Effector memory CD8-positive, alpha-beta T cell (primary cell): ENCODE measurements around the gene ASXL1.

Experiments used
- ATAC-seq: fragments of 150-1000 bp; cut with Tn5 transposase; replicated peaks from 2 replicates; pipeline ENCODE4 v1.10.0; 2021; ENCODE audit warnings: mild to moderate bottlenecking, moderate library complexity
- DNase-seq, 3 experiments: peaks; one replicate each; pipeline ENCODE4 v3.0.0; 2021
- H3K27ac Mint-ChIP-seq, 2 donors: one replicate each; pipeline ENCODE4 v1.8.0; 2022; ENCODE audit warnings: mild to moderate bottlenecking in 2 of 2, mixed read lengths in 2 of 2, moderate library complexity in 2 of 2
- H3K27me3 Mint-ChIP-seq, 2 donors: one replicate each; pipeline ENCODE4 v1.8.0; 2022; ENCODE audit warnings: mixed read lengths in 2 of 2
- H3K36me3 Mint-ChIP-seq: one replicate; pipeline ENCODE4 v1.8.0; 2022; ENCODE audit warnings: mild to moderate bottlenecking, moderate library complexity, mixed read lengths; ENCODE audit not compliant: insufficient read depth
- H3K4me1 Mint-ChIP-seq, 2 donors: one replicate each; pipeline ENCODE4 v1.8.0; 2022; ENCODE audit warnings: low read depth in 2 of 2, mixed read lengths in 2 of 2
- H3K4me3 Mint-ChIP-seq, 2 donors: one replicate each; pipeline ENCODE4 v1.8.0; 2022; ENCODE audit warnings: mild to moderate bottlenecking in 2 of 2, mixed read lengths in 2 of 2, moderate library complexity in 2 of 2
- H3K9me3 Mint-ChIP-seq, 2 donors: one replicate each; pipeline ENCODE4 v1.8.0; 2022; ENCODE audit warnings: mixed read lengths in 2 of 2

ASXL1 gene

DNA sequence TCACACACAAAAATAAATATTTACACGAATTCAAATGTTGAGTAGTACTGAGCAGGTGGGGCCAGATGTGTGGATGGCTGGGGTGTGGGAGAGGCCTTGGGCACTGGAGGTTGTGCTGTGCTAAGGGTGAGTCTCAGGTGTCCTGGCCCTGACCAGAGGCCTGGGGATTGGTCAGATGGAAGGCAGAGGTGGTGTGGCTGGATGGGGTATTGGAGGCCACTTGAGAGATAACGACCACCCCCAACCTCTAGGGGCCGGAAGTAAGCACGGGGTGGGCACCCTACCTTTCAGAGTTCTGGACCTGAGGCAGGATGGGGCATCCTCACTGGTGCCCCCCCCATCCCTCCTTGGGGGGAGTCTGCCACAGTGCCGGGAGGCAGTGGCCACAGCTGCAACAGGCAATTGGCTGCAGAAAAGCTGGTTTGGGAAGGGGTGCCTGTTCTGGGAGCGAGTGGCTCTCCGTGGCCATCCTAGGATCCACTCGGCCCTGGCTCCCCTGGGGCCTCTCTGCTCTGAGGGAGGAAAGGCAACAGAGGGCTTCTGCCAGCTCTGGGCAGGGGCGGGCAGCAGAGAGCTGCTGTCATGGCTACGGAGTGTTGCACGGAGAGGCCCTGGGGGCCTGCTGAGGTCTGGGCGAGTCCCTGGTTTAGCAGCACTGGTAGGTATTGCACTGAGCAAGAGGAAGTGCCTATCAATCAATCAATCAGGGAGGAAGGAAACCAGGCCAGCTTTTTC is 87.6 kb downstream of the ASXL1 start:
- DNase-seq, result no peak
- Mint-ChIP-seq H3K9me3 (no peaks in the 10 kb centered on the region), H3K27me3 (no peaks in the 10 kb centered on the region), H3K27ac (peak overlapping the region; percentile 63 to 76), H3K4me1 (peaks cover 16 to 36% of the 10 kb centered on the region in 2 donors), H3K36me3 (peaks cover 45% of the 10 kb centered on the region), H3K4me3 (no peak overlapping the region)
- peak; percentile 61 for ATAC-seq

DNA sequence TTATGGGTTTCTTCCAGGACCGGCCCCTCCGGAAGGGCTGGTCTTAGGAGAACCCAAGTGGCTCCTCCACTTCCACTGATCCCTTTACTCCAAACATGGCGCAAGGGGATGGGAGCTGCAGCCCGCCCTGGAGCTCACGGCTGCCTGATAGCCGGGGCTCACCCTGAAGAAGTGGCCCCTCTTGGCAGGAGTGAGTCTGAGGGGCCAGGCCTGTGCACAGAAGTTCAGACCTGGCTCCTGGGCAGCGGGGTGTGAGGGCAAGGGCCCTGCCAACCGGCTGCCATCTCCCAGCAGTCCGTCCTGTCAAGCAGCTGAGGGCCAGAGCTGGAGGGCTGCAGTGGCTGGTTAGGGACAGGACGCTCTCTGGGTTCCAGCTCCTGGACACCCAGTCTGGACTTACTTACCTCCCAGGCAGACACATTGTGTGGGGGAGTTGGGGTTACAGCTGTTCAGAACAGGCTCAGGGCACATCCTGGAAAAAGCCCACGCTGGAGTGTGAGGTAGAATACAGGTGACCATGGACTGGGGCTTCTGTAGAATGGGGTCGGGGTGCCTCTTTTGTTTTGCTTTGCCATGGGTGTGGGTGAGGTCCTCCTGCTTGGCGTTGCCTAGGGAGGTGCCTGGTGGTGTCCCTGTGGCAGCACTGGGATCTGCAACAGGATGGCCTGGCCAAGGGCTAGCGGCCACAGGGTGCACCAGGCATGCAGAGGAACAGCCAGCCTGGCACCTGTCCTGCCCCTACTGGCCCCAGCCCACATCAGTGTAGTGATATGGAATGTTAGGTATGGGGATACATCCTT is 88.4 kb downstream of the ASXL1 start:
- Mint-ChIP-seq H3K36me3 (peaks cover 50% of the 10 kb centered on the region), H3K27me3 (no peaks in the 10 kb centered on the region), H3K4me1 (peaks cover 16 to 41% of the 10 kb centered on the region in 2 donors), H3K4me3 (no peak overlapping the region), H3K27ac (peak overlapping the region; percentile 63 to 91), H3K9me3 (no peaks in the 10 kb centered on the region)
- DNase-seq (no peak), ATAC-seq (no peak)

DNA sequence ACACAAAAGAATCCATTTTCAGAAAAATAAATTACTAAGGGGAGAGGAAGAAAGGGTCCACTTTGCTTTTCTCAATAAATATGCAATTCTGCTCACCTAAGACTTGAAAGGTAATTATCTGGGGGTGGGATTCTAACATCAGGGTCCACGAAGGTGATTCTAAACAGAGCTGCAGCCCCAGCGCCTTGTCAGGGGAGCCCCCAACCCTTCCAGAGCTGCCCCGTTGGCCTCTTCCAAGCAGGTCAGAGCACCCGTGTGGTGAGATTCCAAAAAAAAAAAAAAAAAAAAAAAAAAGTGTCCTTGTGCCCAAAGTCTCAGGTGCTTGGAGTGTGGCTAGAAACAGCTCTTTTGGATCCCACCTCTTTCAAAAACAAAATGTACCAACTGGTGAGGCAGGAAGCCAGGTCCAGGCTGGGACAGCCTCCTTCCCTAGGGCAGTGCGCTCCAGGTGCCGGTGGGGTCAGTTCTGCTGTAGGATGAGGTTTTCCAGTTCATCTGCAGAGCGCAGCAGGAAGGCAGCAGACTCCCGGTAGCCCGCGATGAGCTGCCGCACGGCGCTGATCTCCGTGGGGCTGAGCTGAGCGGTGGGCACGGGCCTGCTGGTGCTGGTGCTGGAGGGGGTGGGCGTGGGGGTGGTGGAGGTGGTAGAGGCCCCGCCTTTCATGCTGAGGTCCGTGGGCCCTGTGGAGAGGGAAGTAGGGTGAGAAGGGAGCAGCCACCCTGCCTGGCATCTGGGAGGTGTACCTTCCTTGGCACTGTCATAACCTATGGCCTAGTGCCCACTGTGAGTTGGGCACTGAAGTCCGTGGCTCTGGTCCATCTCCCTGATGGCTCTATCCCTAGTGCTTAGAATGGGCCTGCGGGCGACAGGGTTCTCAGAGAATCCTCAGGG is 89.3 kb downstream of the ASXL1 start:
- Mint-ChIP-seq H3K4me1 (peaks cover 16 to 41% of the 10 kb centered on the region in 2 donors), H3K27ac (peak overlapping the region; percentile 63 to 91), H3K4me3 (no peak overlapping the region), H3K9me3 (no peaks in the 10 kb centered on the region), H3K36me3 (peaks cover 55% of the 10 kb centered on the region), H3K27me3 (no peaks in the 10 kb centered on the region)
- ATAC-seq (no peak), DNase-seq (no peak)

DNA sequence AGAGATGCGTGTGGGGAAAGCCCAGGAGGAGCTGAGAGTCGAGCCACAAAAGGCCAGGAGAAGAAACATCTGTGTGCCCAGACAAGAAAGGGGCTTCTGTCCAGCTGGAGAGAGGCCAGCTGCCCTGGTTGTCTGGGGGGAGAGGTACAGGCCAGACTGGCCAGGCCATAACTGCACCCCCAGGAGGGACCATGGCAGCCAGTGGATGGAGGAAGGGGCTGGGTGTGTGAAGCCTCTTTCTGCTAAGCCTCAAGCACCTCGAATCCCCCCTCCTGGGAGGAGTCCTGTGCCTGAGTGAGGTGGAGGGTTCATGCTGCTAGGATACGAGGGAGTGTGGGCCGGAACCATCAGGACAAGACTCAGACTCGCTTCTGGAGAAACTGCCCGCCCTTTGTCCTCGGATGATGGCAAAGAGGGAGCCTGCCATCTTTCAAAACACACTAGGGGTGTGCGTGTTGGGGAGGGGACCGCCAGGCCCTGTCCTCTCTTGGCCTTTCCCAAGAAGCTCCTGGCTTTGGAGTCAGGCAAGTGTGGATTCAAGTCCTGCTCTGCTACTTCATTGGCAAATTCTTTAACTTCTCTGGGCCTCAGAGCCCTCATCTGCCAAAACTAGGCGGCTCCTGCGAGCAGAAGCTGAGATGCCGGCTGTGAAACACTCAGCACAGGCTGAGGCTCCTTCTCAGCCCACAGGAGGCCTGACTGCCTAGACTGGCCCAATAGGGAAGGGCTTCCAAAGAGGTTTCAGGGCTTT is 90.3 kb downstream of the ASXL1 start:
- H3K36me3 Mint-ChIP-seq, result peaks cover 54% of the 10 kb centered on the region
- DNase-seq (no peak), ATAC-seq (no peak)
- H3K27ac Mint-ChIP-seq, result peak overlapping the region; percentile 64 to 86
- peaks cover 18 to 34% of the 10 kb centered on the region in 2 donors for H3K4me1 Mint-ChIP-seq
- no peak overlapping the region for H3K4me3 Mint-ChIP-seq
- H3K27me3 Mint-ChIP-seq, result no peaks in the 10 kb centered on the region
- no peaks in the 10 kb centered on the region for H3K9me3 Mint-ChIP-seq

DNA sequence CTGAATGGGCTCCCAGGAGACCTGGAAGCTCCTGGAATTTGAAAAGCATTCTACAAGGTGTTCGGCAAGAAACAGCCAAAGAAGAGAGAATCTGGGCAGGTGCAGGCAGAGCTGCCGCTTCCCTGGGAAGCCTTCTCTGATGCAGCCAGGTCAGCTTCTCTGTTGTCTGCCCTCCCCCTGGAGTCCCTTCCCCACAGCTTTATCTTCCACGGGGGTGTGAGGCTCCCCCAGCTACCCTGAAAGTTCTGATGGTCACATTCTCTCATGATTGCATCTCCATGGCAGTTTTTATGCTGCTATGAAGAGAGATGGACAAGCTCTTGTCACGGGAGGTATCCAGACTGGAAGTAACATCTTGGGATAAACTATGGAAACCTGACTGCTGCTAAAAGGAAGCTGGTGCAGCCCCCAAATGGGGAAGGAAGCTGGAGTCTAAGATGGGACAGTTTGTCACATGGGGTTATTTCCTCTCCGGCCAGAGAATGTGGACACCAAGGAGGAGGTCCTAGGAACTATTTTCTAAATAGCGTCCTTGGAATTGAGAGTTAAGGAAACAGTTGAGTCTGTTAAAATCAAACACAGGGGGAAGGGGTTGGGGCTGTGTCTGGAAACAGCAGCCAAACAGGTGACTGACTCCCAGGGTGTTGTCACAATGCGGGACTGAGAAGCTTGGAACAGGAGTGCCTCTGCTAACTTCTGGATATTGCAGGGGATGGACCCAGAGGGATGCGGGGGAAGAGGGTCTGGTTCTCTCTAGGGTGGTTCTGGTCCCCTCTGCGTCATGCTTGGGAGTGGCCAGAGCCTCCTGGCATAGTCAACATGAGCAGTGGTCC is 91.1 kb downstream of the ASXL1 start:
- DNase-seq (no peak), ATAC-seq (no peak)
- Mint-ChIP-seq H3K4me3 (no peak overlapping the region), H3K9me3 (no peaks in the 10 kb centered on the region), H3K4me1 (peaks cover 18 to 29% of the 10 kb centered on the region in 2 donors), H3K27ac (peak overlapping the region; percentile 64 to 86), H3K36me3 (peaks cover 59% of the 10 kb centered on the region), H3K27me3 (no peaks in the 10 kb centered on the region)

DNA sequence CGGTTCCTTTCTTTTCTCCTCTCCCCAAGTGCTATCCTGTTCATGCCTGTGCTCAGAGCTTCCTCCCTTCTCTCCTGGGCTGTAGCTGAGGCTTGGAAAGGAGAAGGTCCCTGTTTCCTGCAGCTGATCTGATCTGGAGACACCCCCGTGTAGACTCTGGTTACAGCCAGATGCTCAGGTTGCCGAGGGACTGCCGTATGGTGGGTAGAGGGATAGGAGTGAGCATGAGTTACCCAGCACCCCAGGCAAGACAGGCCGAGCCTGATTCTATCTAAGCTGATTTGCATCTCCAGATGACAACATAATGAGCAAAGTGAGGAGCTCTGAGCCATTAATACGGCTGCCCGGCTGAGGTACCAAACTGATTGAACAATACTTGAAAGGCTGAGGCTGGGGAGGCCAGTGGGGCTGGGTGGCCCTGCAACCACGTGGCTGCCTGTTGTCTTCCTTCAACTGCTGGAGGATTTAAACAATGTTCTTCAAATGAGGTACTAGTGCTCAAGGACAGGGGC is 91.8 kb downstream of the ASXL1 start:
- DNase-seq, result no peak
- H3K9me3 Mint-ChIP-seq, result no peaks in the 10 kb centered on the region
- no peaks in the 10 kb centered on the region for H3K27me3 Mint-ChIP-seq
- H3K4me1 Mint-ChIP-seq, result peaks cover 18 to 31% of the 10 kb centered on the region in 2 donors
- peak overlapping the region; percentile 64 to 86 for H3K27ac Mint-ChIP-seq
- no peak for ATAC-seq
- H3K4me3 Mint-ChIP-seq, result no peak overlapping the region
- peaks cover 59% of the 10 kb centered on the region for H3K36me3 Mint-ChIP-seq

DNA sequence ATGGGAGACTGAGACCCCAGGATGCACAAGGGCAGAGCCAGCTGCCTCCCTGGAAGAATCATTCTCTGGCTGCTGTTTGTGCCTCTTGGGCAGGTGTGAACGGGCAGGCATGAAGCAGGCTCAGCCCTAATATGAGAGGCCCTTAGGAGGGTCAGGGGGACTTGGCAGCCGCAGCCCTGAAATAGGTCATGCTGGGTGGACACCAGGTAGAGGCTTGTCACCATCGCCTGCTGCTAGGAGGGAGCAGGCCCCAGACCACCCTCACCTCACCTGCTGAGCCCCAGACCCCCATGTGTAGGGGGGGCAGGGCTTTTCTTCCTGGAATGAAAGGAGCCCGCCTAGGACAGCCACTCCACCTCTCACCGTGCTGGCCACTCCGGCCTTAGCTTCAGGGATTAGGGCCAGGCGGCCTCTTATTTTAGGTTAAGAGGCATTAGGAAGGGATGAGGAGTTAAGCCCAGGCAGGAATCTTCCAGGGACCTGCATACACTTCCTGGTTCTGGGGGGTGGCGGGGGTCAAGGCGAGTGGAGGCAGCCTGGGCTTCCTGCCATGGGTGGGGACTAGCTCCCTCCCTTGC is 92.4 kb downstream of the ASXL1 start:
- Mint-ChIP-seq H3K4me1 (peaks cover 16 to 26% of the 10 kb centered on the region in 2 donors), H3K9me3 (no peaks in the 10 kb centered on the region), H3K36me3 (peaks cover 53% of the 10 kb centered on the region), H3K27me3 (no peaks in the 10 kb centered on the region), H3K27ac (peak overlapping the region; percentile 64 to 86), H3K4me3 (no peak overlapping the region)
- no peak for ATAC-seq
- DNase-seq, result no peak

DNA sequence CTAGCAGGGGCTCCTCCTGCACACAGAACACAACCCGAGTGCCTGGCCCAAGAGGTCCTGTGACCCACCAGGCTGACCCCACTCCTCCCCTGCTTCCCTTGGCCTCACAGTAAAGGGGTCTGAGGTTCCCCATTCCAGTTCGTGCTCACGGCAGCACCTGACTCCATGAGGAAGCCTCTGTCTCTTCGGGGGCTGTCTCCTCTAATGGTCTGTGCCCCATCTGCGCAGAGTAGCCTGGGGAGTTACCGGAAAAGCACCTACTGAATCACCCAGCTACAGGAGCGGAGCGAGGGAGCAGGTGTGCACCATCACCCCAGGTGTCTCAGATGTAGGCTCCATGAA is 93.2 kb downstream of the ASXL1 start:
- H3K4me1 Mint-ChIP-seq, result peaks cover 15 to 23% of the 10 kb centered on the region in 2 donors
- no peaks in the 10 kb centered on the region for H3K9me3 Mint-ChIP-seq
- H3K36me3 Mint-ChIP-seq, result peaks cover 48% of the 10 kb centered on the region
- DNase-seq (no peak), ATAC-seq (no peak)
- no peaks in the 10 kb centered on the region for H3K27me3 Mint-ChIP-seq
- H3K27ac Mint-ChIP-seq, result peak overlapping the region; percentile 38 to 86
- no peak overlapping the region for H3K4me3 Mint-ChIP-seq

DNA sequence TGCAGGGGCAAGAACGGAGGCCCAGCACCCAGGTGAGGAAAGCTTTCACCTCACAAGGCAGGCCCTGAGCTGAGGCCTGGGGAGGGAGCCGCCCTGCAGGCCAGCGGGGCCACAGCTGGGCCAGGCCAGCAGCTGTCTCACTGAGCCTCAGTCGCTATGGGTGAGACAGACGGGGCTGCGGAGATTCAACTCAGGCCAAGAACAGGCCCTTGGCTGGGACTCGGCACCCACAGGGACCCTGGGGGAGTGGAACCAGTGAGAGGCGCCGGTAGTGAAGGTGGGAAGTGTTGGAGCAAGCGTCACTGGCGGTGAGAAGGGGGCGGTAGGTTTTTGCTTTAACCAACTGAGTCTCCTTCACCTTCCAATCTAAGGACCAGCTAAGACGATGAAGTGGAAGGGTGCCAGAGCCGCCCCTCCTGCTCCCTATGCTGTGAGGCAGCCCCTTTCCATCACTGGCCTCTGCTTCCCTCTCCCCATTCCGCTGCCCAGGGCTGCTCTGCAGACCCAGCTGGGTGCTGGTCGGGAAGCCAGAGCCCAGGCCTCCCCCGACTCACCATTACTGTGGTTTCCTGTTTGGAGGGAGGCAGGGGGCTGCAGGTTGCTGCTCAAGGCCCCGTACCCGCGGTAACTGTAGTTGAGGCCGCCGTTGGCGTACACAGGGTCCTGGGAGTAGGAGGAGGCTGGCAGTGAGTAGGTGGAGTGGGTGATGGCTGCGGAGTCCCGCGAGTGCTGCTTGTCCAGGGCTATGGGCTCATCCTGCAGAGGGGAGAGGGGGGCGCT is 93.7 kb downstream of the ASXL1 start:
- H3K4me3 Mint-ChIP-seq, result no peak overlapping the region
- ATAC-seq (no peak), DNase-seq (no peak)
- peak overlapping the region; percentile 38 to 86 for H3K27ac Mint-ChIP-seq
- no peaks in the 10 kb centered on the region for H3K9me3 Mint-ChIP-seq
- peaks cover 14 to 19% of the 10 kb centered on the region in 2 donors for H3K4me1 Mint-ChIP-seq
- peaks cover 46% of the 10 kb centered on the region for H3K36me3 Mint-ChIP-seq
- no peaks in the 10 kb centered on the region for H3K27me3 Mint-ChIP-seq

DNA sequence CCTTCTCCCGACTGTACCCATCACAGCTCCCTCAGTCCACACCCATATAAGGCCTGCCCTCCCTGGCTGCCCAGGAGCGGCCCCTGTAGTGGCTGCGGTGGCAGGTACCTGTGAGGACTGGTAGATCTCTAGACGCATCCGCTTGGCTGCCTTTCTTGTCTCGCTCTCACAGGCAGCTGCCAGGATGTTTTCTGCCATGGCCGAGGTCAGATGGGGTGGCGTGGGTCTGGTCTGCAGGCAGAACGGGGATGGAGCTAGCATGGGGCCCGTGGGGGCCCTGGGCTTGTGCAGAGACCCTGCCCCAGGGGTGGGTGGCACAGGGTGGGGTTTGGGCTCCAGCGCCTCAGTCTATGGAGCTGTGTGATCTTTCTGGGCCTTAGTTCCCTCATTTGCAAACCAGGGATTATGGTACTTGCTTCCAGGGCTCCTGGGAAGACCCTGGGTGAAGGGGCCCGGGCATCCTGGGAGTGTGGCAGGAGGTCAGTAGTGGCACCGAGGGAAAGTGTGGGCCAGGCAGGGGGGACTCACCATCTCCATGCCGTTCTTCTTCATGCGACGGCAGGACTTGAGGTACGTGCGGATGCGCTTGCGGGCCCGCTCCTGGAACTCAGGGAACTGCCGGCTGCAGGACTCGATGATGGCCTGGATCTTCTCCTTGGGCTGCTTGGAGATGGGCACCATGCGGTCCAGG is 94.8 kb downstream of the ASXL1 start:
- Mint-ChIP-seq H3K27me3 (no peaks in the 10 kb centered on the region), H3K36me3 (peaks cover 36% of the 10 kb centered on the region), H3K4me1 (peaks cover 12 to 20% of the 10 kb centered on the region in 2 donors), H3K27ac (peak overlapping the region; percentile 77 to 86), H3K4me3 (no peak overlapping the region), H3K9me3 (no peaks in the 10 kb centered on the region)
- ATAC-seq, result no peak
- no peak for DNase-seq
